ENCODE results near the gene PRAMEF17.
"Not testable (repeated sequence)": the region's sequence is repeated elsewhere in the genome, so short reads cannot be mapped to it uniquely, and the experiment has no call there.

Gene PRAMEF17

GRCh38 chr1:13432251-13432650 is 42.8 kb downstream of the PRAMEF17 start:
- DNase-seq: no peak
- TF ChIP-seq GATA1 (IDR thresholded peaks at IDR 0.05; ENCODE audit: low read depth, low read length) (no peak), POLR2A (IDR thresholded peaks at IDR 0.05; ENCODE audit: low read length) (no peak)

DNA sequence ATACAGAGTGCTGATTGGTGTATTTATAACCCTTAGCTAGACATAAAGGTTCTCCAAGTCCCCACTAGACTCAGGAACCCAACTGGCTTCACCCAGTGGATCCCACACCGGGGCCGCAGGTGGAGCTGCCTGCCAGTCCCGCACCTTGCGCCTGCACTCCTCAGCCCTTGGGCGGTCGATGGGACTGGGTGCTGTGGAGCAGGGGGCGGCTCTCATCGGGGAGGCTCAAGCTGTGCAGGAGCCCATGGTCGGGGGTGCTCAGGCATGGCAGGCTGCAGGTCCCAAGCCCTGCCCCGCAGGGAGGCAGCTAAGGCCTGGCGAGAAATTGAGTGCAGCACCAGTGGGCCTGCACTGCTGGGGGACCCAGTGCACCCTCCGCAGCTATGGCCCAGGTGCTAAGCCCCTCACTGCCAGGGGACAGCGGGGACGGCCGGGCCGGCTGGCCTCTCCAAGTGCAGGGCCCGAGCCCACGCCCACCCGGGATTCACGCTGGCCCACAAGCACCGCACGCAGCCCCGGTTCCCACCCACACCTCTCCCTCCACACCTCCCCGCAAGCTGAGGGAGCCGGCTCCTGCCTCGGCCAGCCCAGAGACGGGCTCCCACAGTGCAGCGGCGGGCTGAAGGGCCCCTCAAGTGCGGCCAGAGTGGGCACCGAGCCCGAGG is 44.4 kb downstream of the PRAMEF17 start:
- not testable (repeated sequence) for DNase-seq

DNA sequence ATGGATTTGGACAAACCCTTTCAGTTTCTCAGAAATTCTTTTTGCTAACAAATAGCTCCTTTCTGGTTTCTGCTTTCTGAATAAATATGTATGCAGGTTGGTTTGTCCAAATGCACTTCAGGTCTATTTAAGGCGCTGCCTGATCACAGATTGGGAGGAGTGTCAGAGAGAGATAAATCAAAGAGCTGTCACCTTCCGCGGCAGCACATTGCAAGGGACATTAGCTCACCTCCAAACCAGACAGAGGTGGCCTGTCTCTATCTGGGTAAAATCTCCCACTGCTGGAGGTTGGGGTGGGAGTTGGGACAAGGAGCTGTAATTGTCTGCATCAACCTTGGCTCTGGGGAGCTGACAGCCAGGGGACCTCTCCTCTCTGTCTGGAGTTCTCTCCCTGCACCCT is 46.0 kb downstream of the PRAMEF17 start:
- DNase-seq: no peak
- TF ChIP-seq POLR2A (IDR thresholded peaks at IDR 0.05; ENCODE audit: low read length) (no peak), GATA1 (IDR thresholded peaks at IDR 0.05; ENCODE audit: low read depth, low read length) (no peak)

GRCh38 chr1:13439104-13439783 is 49.8 kb downstream of the PRAMEF17 start:
- not testable (repeated sequence) for DNase-seq
